ENCODE measurements around the gene PDLIM7. TPM values are rescaled to one million over a fixed set of nuclear protein-coding genes. Genes with fewer than 3 reads are reported as not detected.

PDLIM7 gene
- total and polyA plus RNA-seq, 10 of the 15 experiments (the other 5 are each of a cell fraction or from before 2014, with no cell fraction given), result 0.82 to 36.6 (median 19.3) TPM

GRCh38 chr5:177492841-177493240 is 4.6 kb downstream of the PDLIM7 start:
- Histone ChIP-seq H3K4me2 (ENCODE audit: control insufficient read depth, insufficient read depth) (no peak overlapping the region), H2AFZ (ENCODE audit: control insufficient read depth, low read depth, low read length) (no peak overlapping the region), H3K36me3 (ENCODE audit: control insufficient read depth in 2 of 2, insufficient read depth in 2 of 2, low read length in 1 of 2) (peaks cover 0 to 6% of the 10 kb centered on the region in 2 experiments; a peak in 2 of 4 replicates), H4K20me1 (ENCODE audit: control insufficient read depth, insufficient read depth) (no peaks in the 10 kb centered on the region), H3K27me3 (replicated peaks in 1 of 2; ENCODE audit: control insufficient read depth in 2 of 2, insufficient read depth in 2 of 2, low read length in 1 of 2) (no peaks in the 10 kb centered on the region), H3K4me3 (no peak overlapping the region), H3K79me2 (ENCODE audit: control insufficient read depth, insufficient read depth, low read length) (peaks cover 6% of the 10 kb centered on the region), H3K4me1 (ENCODE audit: control insufficient read depth, insufficient read depth, low read length) (peaks cover 24% of the 10 kb centered on the region), H3K9me3 (replicated peaks; ENCODE audit: control insufficient read depth, insufficient read depth, low read length) (no peaks in the 10 kb centered on the region), H3K27ac (ENCODE audit: control insufficient read depth, insufficient read depth) (no peak overlapping the region), H3K9ac (ENCODE audit: control insufficient read depth, insufficient read depth, low read length) (no peak overlapping the region)
- POLR2A ChIA-PET, result interaction anchor here (0.6 to 1.5 kb wide), 4 partner anchors 15 to 71 kb away, joined by 3 to 4 read pairs (median 4); no protein-coding TSS in a partner anchor
- SMC1A ChIA-PET (ENCODE audit: uncharacterized antibody, unreplicated experiment), result interaction anchor here (0.6 kb wide), 1 partner anchor 36 kb away, joined by 3 read pairs; no protein-coding TSS in a partner anchor
- in situ Hi-C loops (cut with MboI) (no loop called here), intact Hi-C loops (cut with micrococcal nuclease; ENCODE audit: unreplicated experiment) (no loop called here)
- DNase-seq (ENCODE audit: low read depth, low spot score) (no peak), ATAC-seq (no peak), FAIRE-seq (no peak)
- RAD21 ChIA-PET (ENCODE audit: unreplicated experiment), result no interaction called here
- CTCF ChIA-PET, result interaction anchor here (0.6 to 4.8 kb wide), 8 partner anchors 8 to 311 kb away, joined by 3 to 36 read pairs (median 3); partner anchors contain the start of gene DOK3
- WGBS (ENCODE audit: insufficient coverage, insufficient replicate concordance, low lambda C conversion rate, missing lambda C conversion rate), result 78% methylated on average over 7 of the region's 7 CpGs
- TF ChIP-seq, protein P1, sequence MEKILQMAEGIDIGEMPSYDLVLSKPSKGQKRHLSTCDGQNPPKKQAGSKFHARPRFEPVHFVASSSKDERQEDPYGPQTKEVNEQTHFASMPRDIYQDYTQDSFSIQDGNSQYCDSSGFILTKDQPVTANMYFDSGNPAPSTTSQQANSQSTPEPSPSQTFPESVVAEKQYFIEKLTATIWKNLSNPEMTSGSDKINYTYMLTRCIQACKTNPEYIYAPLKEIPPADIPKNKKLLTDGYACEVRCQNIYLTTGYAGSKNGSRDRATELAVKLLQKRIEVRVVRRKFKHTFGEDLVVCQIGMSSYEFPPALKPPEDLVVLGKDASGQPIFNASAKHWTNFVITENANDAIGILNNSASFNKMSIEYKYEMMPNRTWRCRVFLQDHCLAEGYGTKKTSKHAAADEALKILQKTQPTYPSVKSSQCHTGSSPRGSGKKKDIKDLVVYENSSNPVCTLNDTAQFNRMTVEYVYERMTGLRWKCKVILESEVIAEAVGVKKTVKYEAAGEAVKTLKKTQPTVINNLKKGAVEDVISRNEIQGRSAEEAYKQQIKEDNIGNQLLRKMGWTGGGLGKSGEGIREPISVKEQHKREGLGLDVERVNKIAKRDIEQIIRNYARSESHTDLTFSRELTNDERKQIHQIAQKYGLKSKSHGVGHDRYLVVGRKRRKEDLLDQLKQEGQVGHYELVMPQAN (conservative IDR thresholded peaks at IDR 0.05), result no peak
- TF ChIP-seq RFX5 (IDR thresholded peaks at IDR 0.05; ENCODE audit: low read depth, low read length) (no peak), HDAC2 (IDR thresholded peaks at IDR 0.05) (no peak), ZBTB33 (IDR thresholded peaks at IDR 0.05) (no peak)
- BruUV-seq (replicated peaks), result no TSS peak

Data from GM12878 (cell line).